HEK293T (cell line): Measurements from ENCODE around the gene NFAM1.

ENCODE experiments used
- CTCF ChIA-PET: fragments of 350-600 bp; formaldehyde crosslinking; extraction: SDS; loops from one replicate; lab custom pipeline; 2021; ENCODE audit warnings: antibody characterized with exemption, inconsistent platforms; lab: Yijun Ruan, JAX
- POLR2A ChIA-PET: fragments of 350-600 bp; formaldehyde crosslinking; extraction: SDS; loops from one replicate; lab custom pipeline; 2020; ENCODE audit warnings: antibody characterized with exemption, inconsistent platforms; lab: Yijun Ruan, JAX
- DNase-seq: peaks from one replicate; pipeline ENCODE4 v3.0.0; 2012; ENCODE audit warnings: mixed read lengths; ENCODE audit errors: extremely low spot score
- ARNT ChIP-seq: fragments of 450-650 bp; IDR thresholded peaks from 2 replicates; pipeline ENCODE4 v1.6.1; 2017; ENCODE audit warnings: mild to moderate bottlenecking
- BHLHE40 ChIP-seq: fragments of 450-650 bp; IDR thresholded peaks from 2 replicates; pipeline ENCODE4 v1.6.1; 2016; ENCODE audit warnings: mild to moderate bottlenecking, moderate library complexity, borderline replicate concordance
- CTBP1 ChIP-seq: fragments of 450-650 bp; IDR thresholded peaks from 2 replicates; pipeline ENCODE4 v1.6.1; 2016; ENCODE audit warnings: borderline replicate concordance
- ELF4 ChIP-seq: fragments of 450-650 bp; IDR thresholded peaks from 2 replicates; pipeline ENCODE4 v1.6.1; 2017; ENCODE audit warnings: antibody characterized with exemption
- FOXA1 ChIP-seq: fragments of 450-650 bp; IDR thresholded peaks from 2 replicates; pipeline ENCODE4 v1.6.1; 2016; ENCODE audit warnings: mild to moderate bottlenecking
- FOXK2 ChIP-seq: fragments of 450-650 bp; IDR thresholded peaks from 2 replicates; pipeline ENCODE4 v1.6.1; 2016; ENCODE audit warnings: mild to moderate bottlenecking
- FOXM1 ChIP-seq: fragments of 450-650 bp; IDR thresholded peaks from 2 replicates; pipeline ENCODE4 v1.6.1; 2017; ENCODE audit warnings: mild to moderate bottlenecking, borderline replicate concordance
- HDGF ChIP-seq: fragments of 450-650 bp; IDR thresholded peaks from 2 replicates; pipeline ENCODE4 v1.6.1; 2017; ENCODE audit warnings: antibody characterized with exemption, borderline replicate concordance
- L3MBTL2 ChIP-seq: fragments of 450-650 bp; conservative IDR thresholded peaks from 2 replicates; pipeline ENCODE4 v1.6.1; 2016; ENCODE audit warnings: mild to moderate bottlenecking
- LEF1 ChIP-seq: fragments of 450-650 bp; IDR thresholded peaks from 2 replicates; pipeline ENCODE4 v1.6.1; 2017; ENCODE audit warnings: mild to moderate bottlenecking, borderline replicate concordance
- NFRKB ChIP-seq: fragments of 450-650 bp; IDR thresholded peaks from 2 replicates; pipeline ENCODE4 v1.6.1; 2016; ENCODE audit warnings: mild to moderate bottlenecking, moderate library complexity
- PKNOX1 ChIP-seq: fragments of 450-650 bp; IDR thresholded peaks from 2 replicates; pipeline ENCODE4 v1.6.1; 2016
- SP1 ChIP-seq: fragments of 450-650 bp; IDR thresholded peaks from 2 replicates; pipeline ENCODE4 v1.6.1; 2017
- SUZ12 ChIP-seq: fragments of 450-650 bp; IDR thresholded peaks from 2 replicates; pipeline ENCODE4 v1.6.1; 2016; ENCODE audit warnings: mild to moderate bottlenecking
- TARDBP ChIP-seq: fragments of 450-650 bp; IDR thresholded peaks from 2 replicates; pipeline ENCODE4 v1.6.1; 2016
- ZNF384 ChIP-seq: fragments of 450-650 bp; IDR thresholded peaks from 2 replicates; pipeline ENCODE4 v1.6.1; 2016

Gene NFAM1

GRCh38 chr22:42443240-42444076 is 11.3 kb upstream of the NFAM1 start:
- POLR2A ChIA-PET, result interaction anchor here (1.2 to 1.8 kb wide), 7 partner anchors 9 to 496 kb away, joined by 3 to 6 read pairs (median 5); partner anchors contain the start of gene CENPM
- TF ChIP-seq ELF4, result no peak
- no peak for TF ChIP-seq PKNOX1
- TF ChIP-seq ARNT, result no peak
- no peak for TF ChIP-seq ZNF384
- CTCF ChIA-PET, result interaction anchor here (0.6 to 2.6 kb wide), 23 partner anchors 10 to 788 kb away, joined by 3 to 18 read pairs (median 4); partner anchors contain the start of gene NDUFA6
- DNase-seq, result no peak

GRCh38 chr22:42442748-42443147 is 10.5 kb upstream of the NFAM1 start:
- CTCF ChIA-PET, result interaction anchor here (0.6 kb wide), 1 partner anchor 461 kb away, joined by 4 read pairs; no protein-coding TSS in a partner anchor
- TF ChIP-seq CTBP1 (no peak), SP1 (no peak), SUZ12 (no peak), LEF1 (no peak), NFRKB (no peak), FOXA1 (no peak), ARNT (no peak), ZNF384 (no peak), ELF4 (no peak), PKNOX1 (no peak), HDGF (no peak), BHLHE40 (no peak), FOXK2 (no peak), TARDBP (no peak)

GRCh38 chr22:42440728-42441127 is 8.5 kb upstream of the NFAM1 start:
- no peak for DNase-seq
- ChIA-PET CTCF (interaction anchor here (0.6 kb wide), 1 partner anchor 32 kb away, joined by 3 read pairs; no protein-coding TSS in a partner anchor), POLR2A (no interaction called here)
- TF ChIP-seq L3MBTL2 (no peak), ARNT (no peak), BHLHE40 (no peak), FOXM1 (no peak), NFRKB (no peak), FOXK2 (no peak), CTBP1 (no peak), ELF4 (no peak), ZNF384 (no peak), SP1 (no peak), PKNOX1 (no peak), SUZ12 (no peak)

More at GRCh38 chr22:42442748-42443147, 10.5 kb upstream of the NFAM1 start:
- no peak for DNase-seq
- POLR2A ChIA-PET, result interaction anchor here (1.7 kb wide), 1 partner anchor 496 kb away, joined by 6 read pairs; the partner anchor contains the start of gene CENPM

- DNase-seq, result no peak
- ChIA-PET POLR2A (no interaction called here), CTCF (interaction anchor here (0.5 to 0.6 kb wide), 2 partner anchors 31 to 54 kb away, joined by 3 read pairs; no protein-coding TSS in a partner anchor)
- TF ChIP-seq SUZ12 (no peak), ZNF384 (no peak), ELF4 (no peak), CTBP1 (no peak), LEF1 (no peak), BHLHE40 (no peak), FOXA1 (no peak), FOXK2 (no peak), FOXM1 (no peak), PKNOX1 (no peak), L3MBTL2 (no peak), TARDBP (no peak)
Observed at GRCh38 chr22:42439821-42440674, 7.8 kb upstream of the NFAM1 start.
